Measurements from ENCODE around the gene C14orf180. TPM values are rescaled to one million over a fixed set of nuclear protein-coding genes. Genes with fewer than 3 reads are reported as not detected.
A peak's percentile ranks its signal among the peaks of the same experiment; 100 is the strongest.

C14orf180 gene
- total RNA-seq, 4 donors from 2014 or later: 25.8 to 57.8 (median 35.4) TPM

GRCh38 chr14:104563191-104563741 lies 16.3 kb upstream of the C14orf180 start:
- ATAC-seq (ENCODE audit: low FRiP score): no peak
- DNase-seq (ENCODE audit: low spot score): no peak

GRCh38 chr14:104563742-104564615 lies 15.6 kb upstream of the C14orf180 start:
- ATAC-seq (ENCODE audit: low FRiP score): peak; percentile 53
- DNase-seq (ENCODE audit: low spot score): peak; percentile 48
- peak in 1 of 3 donors; percentile 19 for TF ChIP-seq CTCF (IDR thresholded peaks at IDR 0.05)

More at GRCh38 chr14:104563191-104563741, 16.3 kb upstream of the C14orf180 start:
- no peak for TF ChIP-seq CTCF (IDR thresholded peaks at IDR 0.05)

DNA sequence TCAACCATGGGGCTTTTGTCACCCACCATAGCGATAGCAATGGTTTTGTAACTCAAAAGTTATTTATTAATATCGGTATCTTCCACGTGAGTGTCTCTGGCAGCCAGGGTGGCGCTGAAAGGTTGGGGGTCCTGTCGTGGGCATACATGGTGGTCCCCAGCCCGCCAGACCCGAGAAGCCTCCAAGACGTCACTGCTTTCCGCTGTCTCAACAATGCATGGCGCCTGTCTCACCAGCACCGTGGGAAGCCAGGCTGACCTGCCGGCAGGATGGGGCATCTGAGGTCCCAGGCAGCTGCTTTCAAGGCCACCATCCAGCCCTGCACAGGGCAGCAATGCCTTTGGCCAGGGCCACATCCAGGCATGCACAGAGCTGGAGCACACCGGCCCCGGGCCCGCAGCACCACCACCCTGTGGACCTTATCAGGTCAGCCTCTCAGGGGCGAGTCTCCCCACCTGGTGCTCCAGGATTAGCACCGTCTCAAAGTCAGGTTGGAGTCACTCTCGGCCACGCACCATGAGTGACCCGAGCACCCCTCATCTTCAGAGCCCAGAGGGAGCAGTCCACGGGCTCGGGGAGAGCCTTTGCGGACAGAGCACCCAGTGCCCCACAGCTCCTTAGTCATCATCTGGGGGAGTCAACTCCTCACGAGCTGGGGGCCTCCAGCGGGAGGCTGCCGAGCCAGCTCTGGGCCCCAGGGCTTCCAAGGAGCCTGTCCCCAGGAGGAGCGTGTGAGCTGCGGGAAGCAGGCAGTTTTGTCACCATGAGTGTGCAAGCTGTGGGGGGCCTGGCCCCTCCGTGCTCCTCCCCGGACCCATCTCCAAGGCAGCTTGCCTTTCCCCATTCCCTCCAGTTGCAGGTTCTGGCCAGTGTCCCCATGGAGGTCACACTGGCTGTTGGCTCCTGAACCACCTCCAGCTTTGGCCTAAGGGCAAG lies 14.6 kb upstream of the C14orf180 start:
- DNase-seq (ENCODE audit: low spot score) (no peak), ATAC-seq (ENCODE audit: low FRiP score) (no peak)
- no peak for TF ChIP-seq CTCF (IDR thresholded peaks at IDR 0.05)

- DNase-seq (ENCODE audit: low spot score) (no peak), ATAC-seq (ENCODE audit: low FRiP score) (no peak)
- TF ChIP-seq CTCF (IDR thresholded peaks at IDR 0.05): no peak
Observed at GRCh38 chr14:104567141-104567956, 12.2 kb upstream of the C14orf180 start.

- TF ChIP-seq CTCF (IDR thresholded peaks at IDR 0.05): no peak
- no peak for DNase-seq (ENCODE audit: low spot score)
- no peak for ATAC-seq (ENCODE audit: low FRiP score)
Observed at GRCh38 chr14:104567957-104568225, 11.7 kb upstream of the C14orf180 start.

- ATAC-seq (ENCODE audit: low FRiP score) (no peak), DNase-seq (ENCODE audit: low spot score) (no peak)
- no peak for TF ChIP-seq CTCF (IDR thresholded peaks at IDR 0.05)
Observed at GRCh38 chr14:104568620-104569019, 10.9 kb upstream of the C14orf180 start.

Data from omental fat pad (tissue), 4 donors.